Activated CD8-positive, alpha-beta T cell treated with anti-CD3 and anti-CD28 coated beads for 36 hours (primary cell): ENCODE data around the gene KLHL29. TPM values are rescaled to one million over a fixed set of nuclear protein-coding genes. Genes with fewer than 3 reads are reported as not detected.
A peak's percentile ranks its signal among the peaks of the same experiment; 100 is the strongest.

ENCODE experiments used
- ATAC-seq: fragments of 200-7000 bp; cut with Tn5 transposase; one replicate; pipeline ENCODE4 v1.10.0; 2021; ENCODE audit warnings: mild to moderate bottlenecking, moderate library complexity
- CTCF ChIA-PET: fragments of 350-600 bp; sonication (Branson Sonifier 250); formaldehyde crosslinking; loops from one replicate; lab custom pipeline; 2021; ENCODE audit warnings: antibody characterized with exemption; lab: Charles Lee
- POLR2A ChIA-PET: fragments of 350-600 bp; sonication (Branson Sonifier 250); formaldehyde crosslinking; loops from one replicate; lab custom pipeline; 2021; ENCODE audit warnings: antibody characterized with exemption; lab: Charles Lee
- DNase-seq: peaks from one replicate; pipeline ENCODE4 v3.0.0-alpha.2; 2020
- H3K27ac Mint-ChIP-seq: one replicate; pipeline ENCODE4 v1.8.0; 2021; ENCODE audit warnings: mild to moderate bottlenecking, mixed read lengths
- H3K27me3 Mint-ChIP-seq: one replicate; pipeline ENCODE4 v1.8.0; 2021; ENCODE audit warnings: mixed read lengths
- H3K36me3 Mint-ChIP-seq: one replicate; pipeline ENCODE4 v1.8.0; 2021; ENCODE audit warnings: low read depth, mixed read lengths
- H3K4me1 Mint-ChIP-seq: one replicate; pipeline ENCODE4 v1.8.0; 2021; ENCODE audit warnings: low read depth, mixed read lengths
- H3K4me3 Mint-ChIP-seq: one replicate; pipeline ENCODE4 v1.8.0; 2021; ENCODE audit warnings: mild to moderate bottlenecking, moderate library complexity, mixed read lengths
- H3K9me3 Mint-ChIP-seq: one replicate; pipeline ENCODE4 v1.8.0; 2021; ENCODE audit warnings: mixed read lengths
- intact Hi-C: fragments of 100-400 bp; cut with micrococcal nuclease; formaldehyde crosslinking; loops from one replicate; pipeline ENCODE4 v1.10.0; 2022
- total RNA-seq, 2 experiments: library from RNA; stranded (reverse); gene quantifications; one replicate each; pipeline ENCODE4 v1.2.3, GENCODE V29; 2021
- TF ChIP-seq, protein P1 (sequence below): fragments of 200-600 bp; IDR thresholded peaks from one replicate; pipeline ENCODE4 v1.8.0; 2022; ENCODE audit warnings: antibody characterized with exemption, mild to moderate bottlenecking

The KLHL29 gene
- total RNA-seq, 2 experiments from 2014 or later = 1.0 to 1.2 TPM

DNA sequence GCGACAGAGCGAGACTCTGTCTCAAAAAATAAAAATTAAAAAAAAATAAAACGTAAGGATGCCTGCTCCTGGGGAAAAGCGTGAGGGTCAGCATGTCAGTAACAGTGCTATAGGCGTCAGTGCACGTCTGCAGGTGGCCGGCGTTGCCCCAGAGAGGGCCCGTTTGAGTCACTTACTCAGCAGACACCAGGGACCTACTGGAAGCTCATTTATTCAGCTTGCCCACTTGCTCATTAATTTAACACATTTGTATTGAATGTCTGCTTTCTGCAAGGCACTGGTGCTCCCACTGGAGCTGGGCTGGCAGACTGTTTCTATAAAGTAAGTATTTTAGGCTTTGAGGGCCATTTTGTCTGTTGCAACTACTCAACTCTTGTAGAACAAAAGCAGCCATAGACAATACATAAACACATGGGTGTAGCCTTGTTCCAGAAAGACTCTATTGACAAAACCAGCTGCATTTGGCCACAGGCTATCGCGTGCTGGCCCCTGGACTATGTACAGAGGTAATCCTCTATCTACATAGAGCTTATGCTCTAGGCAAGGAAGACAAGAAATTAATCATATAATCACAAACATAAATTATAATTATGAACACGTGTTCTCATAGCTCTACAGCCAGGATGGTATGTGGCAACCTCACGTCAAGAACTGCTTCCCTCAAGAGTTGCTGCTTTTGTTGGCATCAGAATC, 73.2 kb downstream of the KLHL29 start:
- ChIA-PET CTCF (no interaction called here), POLR2A (no interaction called here)
- Mint-ChIP-seq H3K4me1 (peaks cover 20% of the 10 kb centered on the region), H3K4me3 (no peak overlapping the region), H3K9me3 (no peaks in the 10 kb centered on the region), H3K36me3 (no peaks in the 10 kb centered on the region), H3K27ac (no peak overlapping the region), H3K27me3 (peaks cover 28% of the 10 kb centered on the region)
- TF ChIP-seq, protein P1, sequence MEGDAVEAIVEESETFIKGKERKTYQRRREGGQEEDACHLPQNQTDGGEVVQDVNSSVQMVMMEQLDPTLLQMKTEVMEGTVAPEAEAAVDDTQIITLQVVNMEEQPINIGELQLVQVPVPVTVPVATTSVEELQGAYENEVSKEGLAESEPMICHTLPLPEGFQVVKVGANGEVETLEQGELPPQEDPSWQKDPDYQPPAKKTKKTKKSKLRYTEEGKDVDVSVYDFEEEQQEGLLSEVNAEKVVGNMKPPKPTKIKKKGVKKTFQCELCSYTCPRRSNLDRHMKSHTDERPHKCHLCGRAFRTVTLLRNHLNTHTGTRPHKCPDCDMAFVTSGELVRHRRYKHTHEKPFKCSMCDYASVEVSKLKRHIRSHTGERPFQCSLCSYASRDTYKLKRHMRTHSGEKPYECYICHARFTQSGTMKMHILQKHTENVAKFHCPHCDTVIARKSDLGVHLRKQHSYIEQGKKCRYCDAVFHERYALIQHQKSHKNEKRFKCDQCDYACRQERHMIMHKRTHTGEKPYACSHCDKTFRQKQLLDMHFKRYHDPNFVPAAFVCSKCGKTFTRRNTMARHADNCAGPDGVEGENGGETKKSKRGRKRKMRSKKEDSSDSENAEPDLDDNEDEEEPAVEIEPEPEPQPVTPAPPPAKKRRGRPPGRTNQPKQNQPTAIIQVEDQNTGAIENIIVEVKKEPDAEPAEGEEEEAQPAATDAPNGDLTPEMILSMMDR = no peak
- DNase-seq (no peak), ATAC-seq (no peak)
- intact Hi-C loops = no loop called here

DNA sequence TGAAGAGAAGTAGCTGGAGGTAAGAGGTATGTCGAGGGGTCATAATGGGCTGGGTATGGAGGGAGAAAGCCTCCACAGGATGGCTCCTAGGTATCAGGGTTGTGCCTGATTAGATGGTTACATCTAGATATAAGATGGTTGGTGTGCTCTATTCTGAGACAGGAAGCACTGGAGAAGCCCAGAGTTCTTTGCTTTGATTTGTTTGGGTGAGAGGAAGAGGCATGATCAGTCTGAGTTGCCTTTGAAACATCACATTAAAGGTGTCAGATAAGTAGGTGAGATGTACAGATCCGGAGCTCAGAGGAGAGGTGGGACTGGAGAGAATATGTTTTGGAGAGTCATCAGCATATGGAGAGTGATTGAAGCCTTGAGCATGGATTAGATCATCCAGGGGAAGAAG, 74.1 kb downstream of the KLHL29 start:
- H3K9me3 Mint-ChIP-seq = no peaks in the 10 kb centered on the region
- intact Hi-C loops = no loop called here
- H3K36me3 Mint-ChIP-seq = no peaks in the 10 kb centered on the region

GRCh38 chr2:23460228-23460627, 75.2 kb downstream of the KLHL29 start:
- TF ChIP-seq, protein P1 = peak; percentile 58
- H3K27me3 Mint-ChIP-seq = peaks cover 23% of the 10 kb centered on the region
- no peak overlapping the region for H3K4me3 Mint-ChIP-seq
- ATAC-seq (peak; percentile 45), DNase-seq (no peak)
- H3K4me1 Mint-ChIP-seq = peaks cover under 1% of the 10 kb centered on the region
- CTCF ChIA-PET = interaction anchor here (0.7 to 1.7 kb wide), 5 partner anchors 9 to 129 kb away, joined by 3 to 4 read pairs (median 4); no protein-coding TSS in a partner anchor
- no peak overlapping the region for H3K27ac Mint-ChIP-seq
- H3K36me3 Mint-ChIP-seq = no peaks in the 10 kb centered on the region
- intact Hi-C loops = no loop called here
- POLR2A ChIA-PET = no interaction called here
- H3K9me3 Mint-ChIP-seq = no peaks in the 10 kb centered on the region

More for the DNA sequence above, 74.1 kb downstream of the KLHL29 start:
- Mint-ChIP-seq H3K27ac (no peak overlapping the region), H3K4me3 (no peak overlapping the region), H3K27me3 (peaks cover 28% of the 10 kb centered on the region), H3K4me1 (peaks cover 11% of the 10 kb centered on the region)
- DNase-seq (no peak), ATAC-seq (no peak)
- TF ChIP-seq, protein P1 = no peak
- ChIA-PET POLR2A (no interaction called here), CTCF (interaction anchor here (1.2 to 1.7 kb wide), 4 partner anchors 8 to 128 kb away, joined by 3 to 4 read pairs (median 4); no protein-coding TSS in a partner anchor)

GRCh38 chr2:23460993-23461392, 76.0 kb downstream of the KLHL29 start:
- DNase-seq (no peak), ATAC-seq (no peak)
- CTCF ChIA-PET = interaction anchor here (0.7 to 1.5 kb wide), 5 partner anchors 10 to 99 kb away, joined by 3 to 4 read pairs (median 3); no protein-coding TSS in a partner anchor
- no peaks in the 10 kb centered on the region for H3K4me1 Mint-ChIP-seq
- peaks cover 22% of the 10 kb centered on the region for H3K27me3 Mint-ChIP-seq
- H3K27ac Mint-ChIP-seq = no peak overlapping the region
- no peak overlapping the region for H3K4me3 Mint-ChIP-seq
- no peaks in the 10 kb centered on the region for H3K9me3 Mint-ChIP-seq
- H3K36me3 Mint-ChIP-seq = no peaks in the 10 kb centered on the region
- intact Hi-C loops = no loop called here
- TF ChIP-seq, protein P1 = no peak
- POLR2A ChIA-PET = interaction anchor here (0.7 kb wide), 1 partner anchor 25 kb away, joined by 3 read pairs; no protein-coding TSS in a partner anchor

- ChIA-PET CTCF (no interaction called here), POLR2A (no interaction called here)
- DNase-seq = no peak
- Mint-ChIP-seq H3K4me1 (no peaks in the 10 kb centered on the region), H3K36me3 (no peaks in the 10 kb centered on the region), H3K4me3 (no peak overlapping the region), H3K27me3 (peaks cover 32% of the 10 kb centered on the region), H3K27ac (no peak overlapping the region), H3K9me3 (no peaks in the 10 kb centered on the region)
- TF ChIP-seq, protein P1 = no peak
- intact Hi-C loops = no loop called here
- no peak for ATAC-seq
These were observed 79.2 kb downstream of the KLHL29 start for GRCh38 chr2:23464156-23464555.
